ENCODE data around the gene DNAJA3. TPM values are rescaled to one million over a fixed set of nuclear protein-coding genes. Genes with fewer than 3 reads are reported as not detected.
"Not testable (repeated sequence)": the region's sequence is repeated elsewhere in the genome, so short reads cannot be mapped to it uniquely, and the experiment has no call there.

The DNAJA3 gene
- total RNA-seq, 5 donors from 2014 or later (not counting 1 experiment from before 2014, with no cell fraction given), result 37.7 to 73.8 (median 65.7) TPM

DNA sequence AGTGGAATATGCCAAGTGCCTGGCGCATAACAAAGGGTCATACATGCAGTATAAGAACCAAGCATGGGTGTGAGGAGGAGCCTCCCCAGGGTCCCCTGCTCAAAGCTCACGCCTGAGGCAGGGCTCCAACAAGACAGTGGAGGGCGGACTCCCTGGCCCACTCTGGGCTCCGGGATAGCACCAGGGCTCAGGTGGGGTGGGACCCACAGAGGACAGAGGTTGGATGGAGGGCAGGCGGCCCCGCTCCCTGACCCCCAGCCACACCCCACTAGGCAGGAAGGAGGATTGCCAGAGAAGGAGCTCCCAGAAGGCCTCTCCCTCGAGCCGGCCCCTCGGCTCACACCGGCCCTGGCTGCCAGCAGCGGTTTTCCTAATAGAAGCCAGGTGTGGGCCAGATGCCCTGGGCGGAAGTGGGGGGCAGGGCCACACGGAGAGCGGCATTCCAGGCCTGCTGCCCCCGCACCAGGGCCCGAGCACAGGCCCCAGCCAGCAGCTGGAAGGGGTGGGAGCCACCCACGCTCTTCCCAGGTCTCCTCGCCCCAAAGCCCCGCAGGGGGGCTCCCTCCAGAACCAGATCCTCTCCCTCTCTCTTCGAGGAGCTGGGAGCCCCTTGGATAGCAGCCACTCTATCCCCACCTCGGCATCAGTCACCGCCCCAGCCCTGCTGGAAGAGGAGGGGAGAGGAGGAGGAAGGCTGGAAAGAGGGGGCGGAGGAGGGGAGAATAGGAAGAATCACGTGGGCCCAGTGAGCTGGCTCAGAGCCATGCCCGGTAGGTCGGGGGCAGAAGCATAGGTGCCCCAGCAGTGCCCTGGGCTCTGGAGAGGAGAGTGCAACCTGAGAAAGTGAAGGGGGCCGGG is 33.1 kb upstream of the DNAJA3 start:
- no peak overlapping the region for H3K27ac ChIP-seq (ENCODE audit: low read length)

DNA sequence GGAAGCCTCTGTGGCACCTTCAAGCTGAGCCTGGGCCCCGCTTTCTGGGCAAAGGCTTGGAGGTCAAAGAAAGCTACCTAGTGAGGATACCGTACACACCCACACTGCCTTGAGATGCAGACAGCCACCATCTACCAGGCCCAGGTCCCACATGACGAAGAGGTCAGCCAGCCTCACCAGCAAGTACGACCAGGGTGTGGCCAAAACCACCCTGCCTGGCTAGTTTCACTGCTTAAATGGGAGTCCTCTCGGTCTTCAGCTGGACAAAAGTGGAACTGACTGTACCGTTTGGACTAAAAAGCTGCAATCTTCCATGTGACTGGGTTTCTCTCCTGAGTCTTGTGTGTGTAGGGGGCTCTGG is 32.4 kb upstream of the DNAJA3 start:
- H3K4me1 Mint-ChIP-seq, result peaks cover 0 to 4% (median 2%) of the 10 kb centered on the region in 3 donors
- H3K9me3 Mint-ChIP-seq, result no peaks in the 10 kb centered on the region
- no peak overlapping the region for H3K27ac Mint-ChIP-seq
- ATAC-seq (replicated peaks in 1 of 4), result no peak
- H3K4me3 ChIP-seq (ENCODE audit: control insufficient read depth in 1 of 2, extremely low read depth in 1 of 2, low read length in 1 of 2), result no peak overlapping the region
- peaks cover 19% of the 10 kb centered on the region for H3K36me3 Mint-ChIP-seq
- 96% methylated on average over 6 of the region's 6 CpGs for WGBS (ENCODE audit: insufficient coverage)
- no peak for DNase-seq
- CTCF ChIA-PET, result no interaction called here
- POLR2A ChIA-PET, result interaction anchor here in 1 of 2 donors (0.6 kb wide), 1 partner anchor 8 kb away, joined by 3 read pairs; no protein-coding TSS in a partner anchor
- H3K27me3 Mint-ChIP-seq, result no peaks in the 10 kb centered on the region
- peaks cover 0 to 20% of the 10 kb centered on the region in 2 experiments for H3K4me1 ChIP-seq (ENCODE audit: control insufficient read depth in 1 of 2, extremely low read depth in 1 of 2, insufficient read depth in 2 of 2, low read length in 2 of 2)
- no peaks in the 10 kb centered on the region for H3K27me3 ChIP-seq (replicated peaks in 1 of 2; ENCODE audit: control insufficient read depth in 2 of 2, extremely low read depth in 1 of 2, insufficient read depth in 2 of 2, low read length in 1 of 2)
- H3K9me3 ChIP-seq, result no peaks in the 10 kb centered on the region
- peaks cover 5 to 80% of the 10 kb centered on the region in 2 donors for H3K36me3 ChIP-seq (ENCODE audit: control insufficient read depth in 2 of 2, extremely low read depth in 1 of 2, insufficient read depth in 1 of 2, low read length in 1 of 2)
- H3K27ac ChIP-seq (ENCODE audit: low read length), result no peak overlapping the region
- H3K4me3 Mint-ChIP-seq, result no peak overlapping the region

More for the DNA sequence above, 33.1 kb upstream of the DNAJA3 start:
- ATAC-seq (replicated peaks in 1 of 4), result peak in 1 of 4 experiments; percentile 16
- Mint-ChIP-seq H3K4me1 (peaks cover 0 to 4% (median 2%) of the 10 kb centered on the region in 3 donors), H3K27me3 (no peaks in the 10 kb centered on the region), H3K9me3 (no peaks in the 10 kb centered on the region), H3K27ac (no peak overlapping the region), H3K36me3 (peaks cover 19% of the 10 kb centered on the region), H3K4me3 (no peak overlapping the region)
- peaks cover 8 to 84% of the 10 kb centered on the region in 2 donors for H3K36me3 ChIP-seq (ENCODE audit: control insufficient read depth in 2 of 2, extremely low read depth in 1 of 2, insufficient read depth in 1 of 2, low read length in 1 of 2)
- no peak for DNase-seq
- WGBS (ENCODE audit: insufficient coverage), result 91% methylated on average over 20 of the region's 27 CpGs
- POLR2A ChIA-PET, result no interaction called here
- H3K4me1 ChIP-seq (ENCODE audit: control insufficient read depth in 1 of 2, extremely low read depth in 1 of 2, insufficient read depth in 2 of 2, low read length in 2 of 2), result peaks cover 0 to 20% of the 10 kb centered on the region in 2 experiments
- CTCF ChIA-PET, result no interaction called here
- H3K4me3 ChIP-seq (ENCODE audit: control insufficient read depth in 1 of 2, extremely low read depth in 1 of 2, low read length in 1 of 2), result no peak overlapping the region
- no peaks in the 10 kb centered on the region for H3K9me3 ChIP-seq
- no peaks in the 10 kb centered on the region for H3K27me3 ChIP-seq (replicated peaks in 1 of 2; ENCODE audit: control insufficient read depth in 2 of 2, extremely low read depth in 1 of 2, insufficient read depth in 2 of 2, low read length in 1 of 2)

DNA sequence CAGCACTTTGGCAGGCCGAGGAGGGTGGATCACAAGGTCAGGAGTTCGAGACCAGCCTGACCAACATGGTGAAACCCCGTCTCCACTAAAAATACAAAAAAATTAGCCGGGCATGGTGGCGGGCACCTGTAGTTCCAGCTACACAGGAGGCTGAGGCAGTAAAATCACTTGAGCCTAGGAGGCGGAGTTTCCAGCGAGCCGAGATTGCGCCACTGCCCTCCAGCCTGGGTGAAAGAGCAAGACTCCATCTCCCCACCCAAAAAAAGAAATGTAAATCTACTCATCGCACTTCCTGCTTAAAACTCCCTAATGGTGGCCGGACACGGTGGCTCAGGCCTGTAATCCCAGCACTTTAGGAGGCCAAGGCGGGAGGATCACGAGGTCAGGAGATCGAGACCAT is 31.8 kb upstream of the DNAJA3 start:
- H3K4me3 ChIP-seq (ENCODE audit: control insufficient read depth in 1 of 2, extremely low read depth in 1 of 2, low read length in 1 of 2); H3K27ac Mint-ChIP-seq; H3K27me3 ChIP-seq (replicated peaks in 1 of 2; ENCODE audit: control insufficient read depth in 2 of 2, extremely low read depth in 1 of 2, insufficient read depth in 2 of 2, low read length in 1 of 2); H3K9me3 Mint-ChIP-seq; POLR2A ChIA-PET; H3K4me3 Mint-ChIP-seq; CTCF ChIA-PET; H3K27me3 Mint-ChIP-seq; H3K9me3 ChIP-seq; ATAC-seq (replicated peaks in 1 of 4); H3K4me1 Mint-ChIP-seq; DNase-seq; H3K27ac ChIP-seq (ENCODE audit: low read length): not testable (repeated sequence)
- H3K36me3 Mint-ChIP-seq, result peaks cover 19% of the 10 kb centered on the region
- Histone ChIP-seq H3K4me1 (ENCODE audit: control insufficient read depth in 1 of 2, extremely low read depth in 1 of 2, insufficient read depth in 2 of 2, low read length in 2 of 2) (peaks cover 0 to 20% of the 10 kb centered on the region in 2 experiments), H3K36me3 (ENCODE audit: control insufficient read depth in 2 of 2, extremely low read depth in 1 of 2, insufficient read depth in 1 of 2, low read length in 1 of 2) (peaks cover 5 to 76% of the 10 kb centered on the region in 2 donors)
- WGBS (ENCODE audit: insufficient coverage), result 96% methylated on average over 10 of the region's 15 CpGs

DNA sequence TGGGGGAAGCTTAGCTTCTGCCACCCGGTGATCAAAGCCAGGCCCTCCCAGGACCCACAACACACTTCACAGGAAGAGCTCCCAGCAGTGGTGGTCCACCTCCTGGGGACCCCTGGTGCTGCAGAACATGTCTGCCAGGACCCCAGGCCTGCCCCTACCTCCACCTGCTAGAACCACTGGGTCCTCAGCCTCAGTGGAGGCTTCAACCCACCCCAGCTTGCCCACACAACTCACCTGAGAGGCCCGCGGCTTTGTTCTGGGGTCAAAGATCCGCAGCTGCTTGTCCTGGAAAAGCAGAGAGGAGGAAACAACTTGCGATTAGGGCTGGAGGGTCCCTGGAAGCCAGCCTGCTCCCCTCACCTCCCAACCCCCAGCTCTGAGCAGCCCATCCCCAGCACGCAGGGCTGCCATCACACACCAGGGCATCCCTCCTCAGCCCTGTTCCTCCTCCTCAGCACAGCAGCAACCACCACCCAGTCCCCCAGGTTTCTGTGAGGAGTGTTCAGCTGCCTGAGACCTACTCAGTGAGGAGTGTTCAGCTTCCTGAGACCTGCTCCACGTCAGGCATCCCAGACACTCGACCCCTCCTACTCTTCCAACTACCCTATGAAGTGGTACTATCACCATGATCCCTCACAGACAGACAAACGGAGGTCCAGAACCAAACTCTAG is 30.5 kb upstream of the DNAJA3 start:
- H3K27me3 Mint-ChIP-seq, result no peaks in the 10 kb centered on the region
- peaks cover 0 to 20% of the 10 kb centered on the region in 2 experiments for H3K4me1 ChIP-seq (ENCODE audit: control insufficient read depth in 1 of 2, extremely low read depth in 1 of 2, insufficient read depth in 2 of 2, low read length in 2 of 2)
- 90% methylated on average over 9 of the region's 9 CpGs for WGBS (ENCODE audit: insufficient coverage)
- ATAC-seq (replicated peaks in 1 of 4), result peak in 1 of 4 experiments; percentile 4
- H3K9me3 ChIP-seq, result no peaks in the 10 kb centered on the region
- peak overlapping the region; percentile 16 to 78 for H3K27ac Mint-ChIP-seq
- H3K27me3 ChIP-seq (replicated peaks in 1 of 2; ENCODE audit: control insufficient read depth in 2 of 2, extremely low read depth in 1 of 2, insufficient read depth in 2 of 2, low read length in 1 of 2), result no peaks in the 10 kb centered on the region
- POLR2A ChIA-PET, result interaction anchor here (0.6 to 1.4 kb wide), 3 partner anchors 9 to 150 kb away, joined by 3 read pairs; no protein-coding TSS in a partner anchor
- H3K4me1 Mint-ChIP-seq, result peaks cover 5 to 10% (median 7%) of the 10 kb centered on the region in 3 donors
- DNase-seq, result no peak
- H3K36me3 Mint-ChIP-seq, result peaks cover 21% of the 10 kb centered on the region
- H3K27ac ChIP-seq (ENCODE audit: low read length), result no peak overlapping the region
- H3K4me3 Mint-ChIP-seq, result peak overlapping the region in 1 of 3 donors; percentile 3
- H3K36me3 ChIP-seq (ENCODE audit: control insufficient read depth in 2 of 2, extremely low read depth in 1 of 2, insufficient read depth in 1 of 2, low read length in 1 of 2), result peaks cover 5 to 72% of the 10 kb centered on the region in 2 donors
- CTCF ChIA-PET, result interaction anchor here in 1 of 2 donors (0.6 kb wide), 1 partner anchor 221 kb away, joined by 3 read pairs; no protein-coding TSS in a partner anchor
- no peaks in the 10 kb centered on the region for H3K9me3 Mint-ChIP-seq
- H3K4me3 ChIP-seq (ENCODE audit: control insufficient read depth in 1 of 2, extremely low read depth in 1 of 2, low read length in 1 of 2), result no peak overlapping the region

DNA sequence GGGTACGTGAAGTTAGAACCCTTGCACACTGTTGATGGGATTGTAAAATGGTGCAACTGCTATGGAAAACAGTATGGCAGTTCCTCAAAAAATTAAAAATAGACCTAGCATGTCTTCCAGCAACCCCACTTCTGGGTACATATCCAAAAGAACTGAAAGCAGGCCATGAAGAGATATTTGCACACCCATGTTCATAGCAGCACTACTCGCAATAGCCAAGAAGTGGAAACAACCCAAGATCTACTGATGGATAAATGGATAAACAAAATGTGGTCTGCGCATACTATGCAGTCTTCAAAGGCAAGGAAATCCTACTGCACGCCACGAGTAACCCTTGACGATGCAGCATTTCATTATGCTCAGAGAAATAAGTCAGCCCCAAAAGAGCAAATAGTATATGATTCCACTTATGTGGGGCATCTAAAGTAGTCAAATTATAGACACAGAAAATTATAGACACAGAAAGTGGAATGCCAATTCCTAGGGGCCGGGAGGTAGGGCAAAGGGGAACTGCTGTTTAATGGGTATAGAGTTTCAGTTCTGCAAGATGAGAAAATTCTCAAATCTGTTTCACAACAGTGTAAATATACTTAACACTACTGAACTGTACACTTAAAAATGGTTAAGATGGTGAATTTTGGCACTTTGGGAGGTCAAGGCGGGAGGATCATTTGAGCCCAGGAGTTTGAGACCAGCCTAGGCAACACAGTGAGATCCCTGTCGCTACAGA is 26.5 kb upstream of the DNAJA3 start:
- H3K4me1 ChIP-seq (ENCODE audit: control insufficient read depth in 1 of 2, extremely low read depth in 1 of 2, insufficient read depth in 2 of 2, low read length in 2 of 2), result peaks cover 0 to 18% of the 10 kb centered on the region in 2 experiments
- H3K27me3 ChIP-seq (replicated peaks in 1 of 2; ENCODE audit: control insufficient read depth in 2 of 2, extremely low read depth in 1 of 2, insufficient read depth in 2 of 2, low read length in 1 of 2), result no peaks in the 10 kb centered on the region
- H3K4me1 Mint-ChIP-seq, result peaks cover 10 to 20% (median 19%) of the 10 kb centered on the region in 3 donors
- no peaks in the 10 kb centered on the region for H3K9me3 Mint-ChIP-seq
- ChIA-PET POLR2A (interaction anchor here (0.6 to 1.0 kb wide), 3 partner anchors 8 to 16 kb away, joined by 5 to 11 read pairs (median 6); no protein-coding TSS in a partner anchor), CTCF (interaction anchor here in 1 of 2 donors (0.8 to 1.0 kb wide), 2 partner anchors 145 to 174 kb away, joined by 3 read pairs; no protein-coding TSS in a partner anchor)
- WGBS (ENCODE audit: insufficient coverage), result 96% methylated on average over 3 of the region's 9 CpGs
- H3K36me3 ChIP-seq (ENCODE audit: control insufficient read depth in 2 of 2, extremely low read depth in 1 of 2, insufficient read depth in 1 of 2, low read length in 1 of 2), result peaks cover 11 to 71% of the 10 kb centered on the region in 2 donors
- ATAC-seq (replicated peaks in 1 of 4), result no peak
- no peak overlapping the region for H3K27ac Mint-ChIP-seq
- H3K27ac ChIP-seq (ENCODE audit: low read length), result no peak overlapping the region
- H3K4me3 ChIP-seq (ENCODE audit: control insufficient read depth in 1 of 2, extremely low read depth in 1 of 2, low read length in 1 of 2), result no peak overlapping the region
- DNase-seq, result no peak
- peaks cover 26% of the 10 kb centered on the region for H3K36me3 Mint-ChIP-seq
- H3K9me3 ChIP-seq, result no peaks in the 10 kb centered on the region
- no peaks in the 10 kb centered on the region for H3K27me3 Mint-ChIP-seq
- H3K4me3 Mint-ChIP-seq, result peak overlapping the region in 1 of 3 donors; percentile 29

Data from T-cell (primary cell).